Neutrophil (primary cell): ENCODE measurements around the gene MPC1L.

Experiments
- H3K27ac ChIP-seq: fragments of 200-600 bp; sonication (generic); 2 replicates; pipeline ENCODE4 v1.5.1; 2016; ENCODE audit warnings: mild to moderate bottlenecking, moderate library complexity
- H3K27me3 ChIP-seq: fragments of 200-600 bp; sonication (generic); 2 replicates; pipeline ENCODE4 v1.6.0; 2016; ENCODE audit warnings: mild to moderate bottlenecking
- H3K36me3 ChIP-seq: fragments of 200-600 bp; sonication (generic); 2 replicates; pipeline ENCODE4 v1.5.1; 2017
- H3K4me1 ChIP-seq, 2 experiments: fragments of 200-600 bp in 1 of 2; sonication (generic) in 1 of 2; 1 replicate in 1 of 2; 2 replicates in 1 of 2; pipeline versions ENCODE4 v1.5.1 to v1.6.1; 2013 to 2016; ENCODE audit warnings: low read depth in 1 of 2, low read length in 1 of 2, mild to moderate bottlenecking in 1 of 2, moderate library complexity in 1 of 2; ENCODE audit not compliant: control insufficient read depth in 1 of 2, insufficient read depth in 1 of 2
- H3K4me3 ChIP-seq, 2 experiments: fragments of 200-600 bp in 1 of 2; sonication (generic) in 1 of 2; 1 replicate in 1 of 2; 2 replicates in 1 of 2; pipeline ENCODE4 v1.5.1; 2013 to 2016; ENCODE audit warnings: low read depth in 1 of 2, low read length in 1 of 2, mild to moderate bottlenecking in 1 of 2, moderate library complexity in 1 of 2
- H3K9me3 ChIP-seq: fragments of 200-600 bp; sonication (generic); 2 replicates; pipeline ENCODE4 v1.5.1; 2016
- TF ChIP-seq, protein P1 (sequence below): fragments of 200-600 bp; sonication (generic); IDR thresholded peaks from 2 replicates; pipeline ENCODE4 v1.5.1; 2016; ENCODE audit warnings: antibody characterized with exemption

MPC1L gene

DNA sequence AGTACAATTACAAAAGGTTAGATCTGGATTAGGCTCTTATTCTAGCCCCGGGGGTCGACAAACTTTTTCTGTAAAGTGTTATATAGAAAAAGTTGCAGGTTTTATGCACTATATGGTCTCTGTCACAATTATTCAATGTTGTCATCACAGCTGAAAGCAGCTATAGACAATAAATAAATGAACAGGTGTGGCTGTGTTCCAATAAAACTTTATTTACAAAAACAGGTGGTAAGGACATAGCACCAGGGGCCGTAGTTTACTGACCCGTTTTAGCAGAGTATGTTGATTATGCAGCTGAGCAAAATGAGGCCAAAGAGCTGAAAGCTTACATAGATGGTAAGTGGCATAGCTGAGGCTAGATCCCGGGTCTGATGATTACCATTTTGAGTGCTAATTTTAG lies 37.2 kb downstream of the MPC1L start:
- no peak overlapping the region for H3K4me3 ChIP-seq
- TF ChIP-seq, protein P1, sequence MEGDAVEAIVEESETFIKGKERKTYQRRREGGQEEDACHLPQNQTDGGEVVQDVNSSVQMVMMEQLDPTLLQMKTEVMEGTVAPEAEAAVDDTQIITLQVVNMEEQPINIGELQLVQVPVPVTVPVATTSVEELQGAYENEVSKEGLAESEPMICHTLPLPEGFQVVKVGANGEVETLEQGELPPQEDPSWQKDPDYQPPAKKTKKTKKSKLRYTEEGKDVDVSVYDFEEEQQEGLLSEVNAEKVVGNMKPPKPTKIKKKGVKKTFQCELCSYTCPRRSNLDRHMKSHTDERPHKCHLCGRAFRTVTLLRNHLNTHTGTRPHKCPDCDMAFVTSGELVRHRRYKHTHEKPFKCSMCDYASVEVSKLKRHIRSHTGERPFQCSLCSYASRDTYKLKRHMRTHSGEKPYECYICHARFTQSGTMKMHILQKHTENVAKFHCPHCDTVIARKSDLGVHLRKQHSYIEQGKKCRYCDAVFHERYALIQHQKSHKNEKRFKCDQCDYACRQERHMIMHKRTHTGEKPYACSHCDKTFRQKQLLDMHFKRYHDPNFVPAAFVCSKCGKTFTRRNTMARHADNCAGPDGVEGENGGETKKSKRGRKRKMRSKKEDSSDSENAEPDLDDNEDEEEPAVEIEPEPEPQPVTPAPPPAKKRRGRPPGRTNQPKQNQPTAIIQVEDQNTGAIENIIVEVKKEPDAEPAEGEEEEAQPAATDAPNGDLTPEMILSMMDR = no peak
- no peaks in the 10 kb centered on the region for H3K9me3 ChIP-seq
- H3K27me3 ChIP-seq = no peaks in the 10 kb centered on the region
- peaks cover 56% of the 10 kb centered on the region for H3K36me3 ChIP-seq
- no peaks in the 10 kb centered on the region for H3K4me1 ChIP-seq
- H3K27ac ChIP-seq = no peak overlapping the region

DNA sequence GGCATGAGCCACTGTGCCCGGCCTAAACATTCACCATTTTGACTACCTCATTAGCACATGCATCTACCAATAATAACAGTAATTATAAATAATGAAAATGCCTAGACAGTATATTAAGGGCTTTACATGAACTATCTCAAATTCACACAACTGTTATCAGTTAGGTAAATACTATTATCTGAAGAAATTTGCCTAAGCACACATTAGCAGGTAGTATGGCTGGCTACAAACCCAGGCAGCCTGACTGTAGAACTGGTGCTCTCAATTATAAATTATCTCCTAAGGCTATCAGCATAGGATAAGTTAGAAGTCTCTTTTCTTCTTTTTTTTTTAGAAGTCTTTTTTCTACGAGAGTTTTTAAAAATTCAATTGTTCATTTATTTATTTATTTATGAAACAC lies 38.3 kb downstream of the MPC1L start:
- Histone ChIP-seq H3K36me3 (peaks cover 60% of the 10 kb centered on the region), H3K27ac (no peak overlapping the region), H3K27me3 (no peaks in the 10 kb centered on the region), H3K9me3 (no peaks in the 10 kb centered on the region), H3K4me3 (no peak overlapping the region), H3K4me1 (no peaks in the 10 kb centered on the region)
- TF ChIP-seq, protein P1 = no peak

DNA sequence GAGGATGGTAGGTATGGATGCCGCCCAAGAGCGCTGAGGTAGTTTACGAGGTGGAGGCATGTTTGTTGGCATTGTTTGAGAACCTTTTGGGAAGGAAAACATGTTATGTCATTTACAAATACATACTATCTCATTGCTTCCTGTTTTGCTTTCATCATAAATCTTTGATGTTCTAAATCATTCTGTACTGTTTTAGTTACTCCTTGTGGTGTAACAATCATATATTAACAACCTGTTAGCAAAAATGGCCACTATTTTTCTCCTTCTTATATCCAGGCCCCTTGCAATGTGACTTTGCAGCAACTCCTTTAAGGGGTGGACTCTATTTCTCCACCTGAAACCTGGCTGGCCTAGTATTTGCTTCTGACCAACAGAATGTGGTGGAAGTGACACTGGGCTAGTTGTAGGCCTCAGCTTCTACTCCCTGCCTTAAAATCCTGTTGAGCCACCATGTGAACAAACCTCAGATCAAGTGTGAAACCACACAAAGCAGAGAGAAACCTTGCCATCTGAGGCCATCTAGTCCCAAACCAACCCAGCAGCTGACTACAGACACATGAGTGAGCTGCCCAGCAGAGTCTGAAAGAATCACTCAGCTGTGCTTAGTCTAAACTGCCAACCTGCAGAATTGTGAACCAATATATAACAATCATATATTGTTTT lies 40.0 kb downstream of the MPC1L start:
- peaks cover 50% of the 10 kb centered on the region for H3K36me3 ChIP-seq
- H3K27me3 ChIP-seq = no peaks in the 10 kb centered on the region
- TF ChIP-seq, protein P1 = no peak
- H3K4me3 ChIP-seq = no peak overlapping the region
- no peaks in the 10 kb centered on the region for H3K4me1 ChIP-seq
- H3K27ac ChIP-seq = no peak overlapping the region
- no peaks in the 10 kb centered on the region for H3K9me3 ChIP-seq

DNA sequence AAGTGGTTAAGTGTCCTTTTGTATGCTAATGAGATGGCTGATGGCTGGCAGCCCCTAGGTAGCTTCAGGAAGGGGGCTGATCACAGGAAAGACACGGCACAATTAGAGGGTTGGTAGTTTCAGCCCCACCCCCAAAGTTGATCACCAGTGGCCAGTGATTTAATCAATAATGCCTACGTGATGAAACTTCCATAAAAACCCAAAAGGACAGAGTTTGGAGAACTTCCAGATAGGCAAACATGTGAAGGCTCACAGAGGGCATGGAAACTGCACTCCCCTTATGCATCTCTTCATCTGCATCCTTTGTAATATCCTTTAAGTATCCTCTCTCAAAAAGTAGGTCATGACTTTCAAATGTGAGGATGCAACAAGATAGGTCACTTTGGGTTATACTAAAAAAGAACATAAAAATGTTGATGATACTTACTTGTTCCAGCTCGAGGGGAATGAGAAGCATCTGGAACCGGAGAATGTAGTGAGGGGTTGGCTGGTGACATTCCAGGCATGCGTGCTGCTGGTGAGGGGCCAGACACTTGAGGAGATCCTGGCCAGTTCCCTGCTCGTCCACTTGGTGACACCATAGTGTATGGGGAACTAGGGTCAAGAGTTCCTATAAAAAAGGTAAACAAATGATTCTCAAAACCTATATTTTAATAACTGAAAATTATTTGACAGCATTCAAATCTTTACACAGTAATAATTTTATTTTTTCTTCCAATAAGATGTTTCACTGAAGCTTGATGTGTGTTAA lies 40.8 kb downstream of the MPC1L start:
- no peaks in the 10 kb centered on the region for H3K4me1 ChIP-seq
- peaks cover 57% of the 10 kb centered on the region for H3K36me3 ChIP-seq
- H3K27me3 ChIP-seq = no peaks in the 10 kb centered on the region
- H3K9me3 ChIP-seq = no peaks in the 10 kb centered on the region
- TF ChIP-seq, protein P1 = no peak
- no peak overlapping the region for H3K4me3 ChIP-seq
- no peak overlapping the region for H3K27ac ChIP-seq

DNA sequence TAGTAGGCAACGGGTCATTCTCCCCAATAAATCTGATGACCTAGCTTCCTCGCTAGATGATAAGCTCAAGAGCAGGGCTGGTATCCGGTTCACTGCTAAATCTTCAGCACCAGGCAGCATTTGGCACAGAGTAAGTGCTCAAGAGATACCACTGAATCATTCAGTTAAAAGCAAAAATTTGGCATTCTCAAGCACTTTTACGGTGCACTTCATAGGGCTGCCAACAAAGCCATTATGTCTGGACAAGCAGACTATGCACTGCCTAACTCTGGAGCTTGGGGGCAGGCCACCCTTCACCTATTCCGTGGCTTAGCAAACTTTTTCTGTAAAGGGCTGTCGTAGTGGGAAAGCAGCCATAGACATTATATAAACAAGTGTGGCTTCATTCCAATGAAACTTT lies 47.9 kb downstream of the MPC1L start:
- Histone ChIP-seq H3K4me3 (no peak overlapping the region), H3K9me3 (no peaks in the 10 kb centered on the region), H3K27me3 (no peaks in the 10 kb centered on the region), H3K4me1 (no peaks in the 10 kb centered on the region), H3K36me3 (peaks cover 52% of the 10 kb centered on the region), H3K27ac (no peak overlapping the region)
- TF ChIP-seq, protein P1 = no peak
